Stimulated activated naive CD8-positive, alpha-beta T cell treated with anti-CD3 and anti-CD28 coated beads, Interleukin-15, Interleukin-2, amounts not matched to agents 100 U/mL and 50 U/mL, for 24 hours (primary cell): ENCODE results near the gene PLEKHF1.

Source experiments
- ATAC-seq: fragments of 150-1000 bp; cut with Tn5 transposase; one replicate; pipeline ENCODE4 v1.10.0; 2021
- DNase-seq: peaks from one replicate; pipeline ENCODE4 v3.0.0; 2021

Gene PLEKHF1

GRCh38 chr19:29678484-29679106, 13.3 kb downstream of the PLEKHF1 start:
- ATAC-seq = no peak
- no peak for DNase-seq

- DNase-seq (no peak), ATAC-seq (no peak)
These were observed 14.4 kb downstream of the PLEKHF1 start for GRCh38 chr19:29679598-29680210.

- peak; percentile 88 for ATAC-seq
- DNase-seq = peak; percentile 86
These were observed 15.2 kb downstream of the PLEKHF1 start for GRCh38 chr19:29680447-29680846.

- DNase-seq = no peak
- no peak for ATAC-seq
These were observed 15.7 kb downstream of the PLEKHF1 start for GRCh38 chr19:29680937-29681336.

DNA sequence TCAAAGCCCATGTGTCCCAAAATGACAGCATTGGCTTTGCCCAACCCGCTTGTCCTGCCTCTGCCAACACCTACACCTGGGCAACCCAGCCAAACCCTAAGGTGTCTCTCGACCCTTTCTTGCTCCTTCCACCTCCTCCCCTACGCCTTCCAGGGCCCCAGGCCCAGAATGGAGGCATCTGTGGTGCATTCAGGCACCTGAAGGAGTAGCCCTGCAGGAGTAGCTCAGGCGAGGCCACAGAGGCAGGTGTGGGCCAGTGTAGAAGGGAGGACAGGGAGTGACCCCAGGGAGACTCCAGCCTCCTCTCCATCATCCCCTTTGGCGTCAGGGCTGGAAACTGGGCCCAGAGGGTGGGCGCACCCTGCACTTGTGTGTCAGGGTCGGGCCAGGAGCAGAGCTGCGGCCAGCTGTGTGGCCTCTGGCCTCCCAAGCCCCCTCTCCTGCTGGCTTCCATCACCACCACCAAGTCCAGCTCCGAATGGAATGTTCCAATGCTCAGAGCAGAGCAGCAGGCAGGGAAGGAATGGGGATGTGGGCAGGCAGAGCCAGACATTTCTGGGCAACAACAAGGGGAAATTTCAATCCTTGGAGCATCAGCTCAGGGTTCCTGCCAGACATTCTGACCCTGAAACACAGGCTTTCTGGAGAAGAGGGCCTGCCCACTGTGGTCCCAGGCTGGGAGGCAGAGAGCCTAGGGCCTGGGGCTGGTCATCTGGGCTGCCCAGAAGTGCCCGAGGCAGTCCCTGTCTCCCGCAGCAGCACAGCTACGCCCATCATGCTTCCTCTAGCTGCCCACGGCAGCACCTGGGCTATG, 16.4 kb downstream of the PLEKHF1 start:
- DNase-seq (no peak), ATAC-seq (no peak)

GRCh38 chr19:29682236-29682895, 17.1 kb downstream of the PLEKHF1 start:
- ATAC-seq (no peak), DNase-seq (no peak)

DNA sequence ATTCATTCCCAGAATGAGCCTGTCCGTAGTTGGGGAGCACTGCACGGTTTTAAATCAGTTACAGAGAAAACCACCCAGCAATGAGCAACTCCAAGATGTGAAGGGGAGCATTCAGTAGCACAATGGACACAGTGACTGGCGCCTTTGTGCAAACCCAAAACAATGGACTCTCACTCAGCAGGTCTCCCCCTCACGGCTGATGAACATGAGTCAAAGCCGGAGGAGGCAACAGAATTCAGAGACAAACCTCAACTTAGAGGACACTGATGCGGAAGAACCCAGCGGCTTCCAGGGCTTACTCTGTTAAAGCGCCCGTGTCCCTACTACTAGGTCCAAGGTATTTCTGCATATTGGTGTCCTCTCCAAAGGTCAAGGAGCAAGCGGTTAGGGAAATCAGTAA, 17.7 kb downstream of the PLEKHF1 start:
- ATAC-seq = no peak
- no peak for DNase-seq

DNA sequence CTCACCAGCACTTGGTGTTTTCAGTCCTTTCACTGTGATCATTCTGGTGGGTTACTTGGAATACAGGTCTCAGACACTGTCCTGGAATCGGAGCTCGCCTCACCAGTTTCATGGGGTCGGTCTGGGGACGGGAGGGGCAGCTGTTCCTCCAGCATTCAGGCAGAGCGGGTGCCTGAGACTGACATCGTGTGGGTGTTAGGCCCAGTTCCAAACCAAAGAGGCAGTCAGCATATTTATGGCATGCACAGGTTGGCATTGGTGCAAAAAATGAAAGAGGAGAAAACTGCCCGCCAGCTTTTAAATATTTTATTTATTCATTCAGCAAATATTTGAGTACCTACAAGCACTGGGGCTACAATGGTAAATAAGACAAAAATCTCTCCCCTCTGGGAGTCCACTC, 20.1 kb downstream of the PLEKHF1 start:
- DNase-seq (no peak), ATAC-seq (no peak)

DNA sequence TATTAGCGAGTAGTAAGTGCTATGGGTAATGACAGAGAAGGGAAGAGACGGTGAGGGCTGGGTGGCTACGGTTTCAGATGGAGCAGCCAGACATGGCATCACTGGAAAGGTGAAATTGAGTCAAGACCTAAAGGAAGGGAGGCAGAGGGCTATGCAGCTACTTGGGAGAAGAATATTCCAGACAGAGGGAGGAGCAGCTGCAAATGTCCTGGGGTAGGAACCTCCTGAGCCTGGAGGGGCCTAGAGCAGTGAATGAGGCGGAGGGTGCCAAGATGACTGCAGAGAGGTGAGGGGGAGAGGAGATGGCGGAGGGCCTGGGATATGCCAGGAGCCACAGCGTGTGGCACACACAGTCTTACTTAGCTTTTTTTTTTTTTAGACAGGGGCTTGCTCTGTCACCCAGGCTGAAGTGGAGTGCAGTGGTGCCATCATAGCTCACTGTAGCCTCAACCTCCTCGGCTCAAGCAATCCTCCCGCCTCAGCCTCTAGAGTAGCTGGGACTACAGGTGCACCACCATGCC, 21.1 kb downstream of the PLEKHF1 start:
- ATAC-seq = no peak
- DNase-seq = no peak

DNA sequence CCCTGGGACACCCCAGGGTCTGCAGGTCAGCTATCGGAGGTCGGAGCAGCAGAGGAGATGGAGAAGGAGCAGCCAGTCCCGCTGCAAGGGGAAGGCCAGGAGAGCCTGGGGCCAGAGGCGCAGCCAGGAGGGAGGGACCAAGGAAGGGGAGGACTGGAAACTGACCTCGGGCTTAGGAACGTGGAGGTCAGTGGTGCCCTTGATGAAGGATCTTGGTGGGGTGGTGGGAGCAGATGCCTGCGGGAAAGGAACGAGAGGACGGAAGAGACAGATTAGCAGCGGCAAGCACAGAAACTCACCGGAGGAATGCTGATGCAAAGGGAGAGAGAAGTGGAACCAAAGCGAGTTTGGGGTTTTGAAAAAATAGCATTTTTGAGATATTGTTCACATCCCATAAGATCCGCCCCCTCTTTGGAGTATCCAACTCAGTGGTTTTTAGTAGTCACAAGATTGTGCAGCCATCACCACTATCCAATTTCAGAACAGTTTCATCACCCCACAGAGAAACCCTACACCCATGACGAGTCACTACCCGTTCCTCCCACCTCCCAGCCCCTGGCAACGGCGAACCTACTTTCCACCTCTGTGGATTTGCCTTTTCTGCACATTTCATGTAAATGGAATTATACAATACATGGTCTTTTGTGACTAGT, 22.1 kb downstream of the PLEKHF1 start:
- ATAC-seq (peak; percentile 85), DNase-seq (peak; percentile 68)

DNA sequence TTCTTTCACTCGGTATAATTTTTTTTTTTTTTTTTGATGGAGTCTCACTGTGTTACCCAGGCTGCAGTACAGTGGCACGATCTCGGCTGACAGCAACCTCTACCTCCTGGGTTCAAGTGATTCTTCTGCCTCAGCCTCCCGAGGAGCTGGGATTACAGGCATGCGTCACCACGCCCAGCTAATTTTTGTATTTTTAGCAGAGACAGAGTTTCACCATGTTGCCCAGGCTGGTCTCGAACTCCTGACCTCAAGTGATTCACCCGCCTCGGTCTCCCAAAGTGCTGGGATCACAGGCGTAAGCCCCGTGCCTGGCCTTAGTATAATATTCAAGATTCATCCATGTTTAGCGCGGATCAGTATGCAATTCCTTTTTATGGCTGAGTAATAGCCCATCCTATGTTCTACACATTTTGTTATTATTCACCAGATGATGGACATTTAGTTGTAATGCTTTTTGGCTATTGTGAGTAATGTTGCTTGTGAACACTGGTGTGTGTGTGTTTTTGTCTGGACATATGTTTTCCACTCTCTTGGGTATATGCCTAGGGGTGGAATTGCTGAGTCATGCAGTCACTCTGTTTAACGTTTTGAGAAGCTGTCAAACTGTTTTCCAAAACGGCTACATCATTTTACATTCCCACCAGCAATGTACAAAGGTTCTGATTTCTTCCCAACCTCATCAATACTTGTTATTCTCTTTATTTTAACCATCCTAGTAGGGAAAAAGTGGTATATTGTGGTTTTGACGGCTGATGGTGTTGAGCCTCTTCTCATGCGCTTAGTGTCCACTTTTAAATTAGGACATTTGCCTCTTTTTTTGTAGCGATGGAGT, 22.9 kb downstream of the PLEKHF1 start:
- ATAC-seq = peak; percentile 33
- DNase-seq = no peak

DNA sequence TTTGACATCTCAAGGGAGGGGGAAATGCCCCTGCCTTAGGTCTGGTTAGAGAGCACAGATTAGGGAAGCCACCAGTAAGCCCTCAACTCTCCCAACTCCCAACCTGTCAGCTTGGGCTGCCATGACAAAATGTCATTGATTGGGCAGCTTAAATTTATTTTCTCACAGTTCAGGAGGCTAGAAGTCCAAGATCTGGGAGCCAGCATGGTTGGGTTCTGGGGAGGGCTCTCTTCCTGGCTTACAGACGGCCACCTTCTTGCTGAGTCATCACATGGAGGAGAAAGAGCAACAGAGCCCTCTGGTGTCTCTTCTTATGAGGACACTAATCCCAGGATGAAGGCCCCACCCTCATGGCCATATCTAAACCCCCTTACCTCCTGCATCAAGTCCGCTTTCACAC, 25.6 kb downstream of the PLEKHF1 start:
- DNase-seq = peak; percentile 60

GRCh38 chr19:29694161-29694560, 28.9 kb downstream of the PLEKHF1 start:
- ATAC-seq = no peak

More for the DNA sequence above, 25.6 kb downstream of the PLEKHF1 start:
- peak; percentile 45 for ATAC-seq

GRCh38 chr19:29694669-29695627, 29.7 kb downstream of the PLEKHF1 start:
- peak; percentile 90 for DNase-seq
- peak; percentile 98 for ATAC-seq

More at GRCh38 chr19:29694161-29694560, 28.9 kb downstream of the PLEKHF1 start:
- no peak for DNase-seq

DNA sequence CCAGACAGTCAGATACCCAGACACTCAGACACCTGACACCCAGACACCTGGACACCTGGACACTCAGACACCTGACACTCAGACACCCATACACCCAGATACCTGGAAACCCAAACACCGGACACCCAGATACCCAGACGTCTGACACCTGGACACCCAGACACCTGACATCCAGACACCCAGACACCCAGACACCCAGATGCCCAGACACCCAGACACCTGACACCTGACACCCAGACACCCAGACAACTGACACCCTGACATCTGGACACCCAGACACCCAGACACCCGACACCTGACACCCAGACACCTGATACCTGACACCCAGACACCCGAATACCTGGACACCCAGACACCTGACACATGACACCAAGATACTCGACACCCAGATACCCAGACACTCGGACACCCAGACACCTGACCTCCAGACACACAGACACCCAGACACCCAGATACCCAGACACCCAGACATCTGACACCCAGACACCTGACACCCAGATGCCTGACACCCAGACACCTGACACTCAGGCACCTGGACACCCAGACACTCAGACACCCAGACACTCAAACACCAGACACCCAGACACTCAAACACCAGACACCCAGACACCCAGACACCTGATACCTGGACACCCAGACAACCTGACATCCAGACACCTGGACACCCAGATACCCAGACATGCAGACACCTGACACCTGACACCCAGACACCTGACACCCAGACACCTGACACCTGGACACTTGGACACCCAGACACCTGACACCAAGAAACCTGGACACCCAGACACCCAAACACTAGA, 30.7 kb downstream of the PLEKHF1 start:
- ATAC-seq = no peak
- no peak for DNase-seq

GRCh38 chr19:29696565-29696846, 31.2 kb downstream of the PLEKHF1 start:
- DNase-seq = no peak
- ATAC-seq = no peak

GRCh38 chr19:29697523-29698261, 32.4 kb downstream of the PLEKHF1 start:
- ATAC-seq (no peak), DNase-seq (no peak)

DNA sequence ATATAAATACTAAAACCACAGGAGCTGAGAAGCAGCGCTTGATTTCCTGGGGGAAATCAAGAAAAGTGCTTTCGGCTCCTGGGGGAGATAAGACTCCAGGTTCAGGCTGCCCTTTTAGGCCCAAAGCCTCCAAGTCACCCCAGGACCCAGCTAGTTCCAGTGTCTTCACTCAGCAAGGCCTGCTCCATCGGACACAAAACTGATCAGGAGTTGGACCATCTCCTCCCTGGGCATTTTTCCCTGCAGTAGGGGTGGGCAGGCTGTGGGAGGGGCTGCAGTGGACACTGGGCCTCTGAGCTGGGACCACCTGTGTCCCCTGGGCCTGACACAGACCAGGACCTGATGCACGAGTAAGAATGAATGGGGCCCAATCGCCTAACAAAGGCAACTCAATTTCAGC, 34.6 kb downstream of the PLEKHF1 start:
- ATAC-seq (no peak), DNase-seq (no peak)

GRCh38 chr19:29700498-29700897, 35.2 kb downstream of the PLEKHF1 start:
- ATAC-seq (no peak), DNase-seq (no peak)
